HepG2 (cell line): Measurements from ENCODE around the gene CBX2. TPM values are rescaled to one million over a fixed set of nuclear protein-coding genes. Genes with fewer than 3 reads are reported as not detected.

ENCODE experiments used
- CC2D1A ChIP-seq: sonication (generic); formaldehyde crosslinking; IDR thresholded peaks from 2 replicates; pipeline ENCODE4 v1.8.1; 2023; ENCODE audit warnings: mild to moderate bottlenecking, missing genetic modification reagents
- CERS6 ChIP-seq: sonication (generic); formaldehyde crosslinking; IDR thresholded peaks from 2 replicates; pipeline ENCODE4 v1.5.0; 2020; ENCODE audit warnings: missing genetic modification reagents
- FOXP1 ChIP-seq, 2 experiments: fragments of 450-650 bp in 1 of 2; IDR thresholded peaks; 2 replicates each; pipeline ENCODE4 v1.6.1; 2017 to 2018; ENCODE audit warnings: antibody characterized with exemption in 1 of 2
- SIN3A ChIP-seq: IDR thresholded peaks from 2 replicates; pipeline ENCODE4 v1.6.1; 2011; ENCODE audit warnings: low read depth, mild to moderate bottlenecking, control low read depth, low read length, borderline replicate concordance
- TRIM24 ChIP-seq: sonication (generic); formaldehyde crosslinking; IDR thresholded peaks from 2 replicates; pipeline ENCODE4 v1.8.0; 2022; ENCODE audit warnings: mild to moderate bottlenecking, missing genetic modification reagents
- ZNF329 ChIP-seq: sonication (generic); formaldehyde crosslinking; IDR thresholded peaks from 2 replicates; pipeline ENCODE4 v1.9.0; 2021; ENCODE audit warnings: low read depth, mild to moderate bottlenecking, missing genetic modification reagents
- ZNF547 ChIP-seq: sonication (generic); formaldehyde crosslinking; IDR thresholded peaks from 2 replicates; pipeline ENCODE4 v1.5.1; 2020; ENCODE audit warnings: mild to moderate bottlenecking, missing genetic modification reagents
- ZNF850 ChIP-seq: sonication (generic); formaldehyde crosslinking; conservative IDR thresholded peaks from 2 replicates; pipeline ENCODE4 v1.9.0; 2021; ENCODE audit warnings: mild to moderate bottlenecking, missing genetic modification reagents
- polyA plus RNA-seq, 8 experiments: library from polyadenylated mRNA; depleted of rRNA in 3 of 8; stranded (reverse) in 7 of 8; unstranded in 1 of 8; fragments of >200 nt; fragmentation: Illumina TruSeq in 4 of 8; extraction: Trizol in 4 of 8; gene quantifications; 2 replicates each; pipeline versions ENCODE4 v1.2.1 to v1.2.3, GENCODE V29; 2011 to 2016; ENCODE audit warnings: low read depth in 4 of 8, missing spikeins in 1 of 8, mixed read lengths in 1 of 8; ENCODE audit not compliant: insufficient read depth in 1 of 8
- total RNA-seq, 5 experiments: library from RNA; depleted of rRNA; stranded (reverse); fragments of >200 nt; fragmentation: Illumina TruSeq; extraction: Trizol; gene quantifications; 2 replicates each; pipeline ENCODE4 v1.2.3, GENCODE V29; 2016; ENCODE audit warnings: low read depth in 1 of 5
- TF ChIP-seq, protein P1 (sequence below): sonication (generic); formaldehyde crosslinking; IDR thresholded peaks from 2 replicates; pipeline ENCODE4 v1.5.1; 2020; ENCODE audit warnings: missing genetic modification reagents, mild to moderate bottlenecking, borderline replicate concordance
- TF ChIP-seq, protein P2 (sequence below): sonication (generic); formaldehyde crosslinking; conservative IDR thresholded peaks from 2 replicates; pipeline ENCODE4 v1.8.0; 2022; ENCODE audit warnings: low read depth, missing genetic modification reagents
- TF ChIP-seq, protein P3 (sequence below): sonication (generic); formaldehyde crosslinking; IDR thresholded peaks from 2 replicates; pipeline ENCODE4 v1.8.0; 2022; ENCODE audit warnings: low read depth, missing genetic modification reagents

The CBX2 gene
- total and polyA plus RNA-seq, 2 of the 13 experiments (the other 11 are each of a cell fraction or from before 2014, with no cell fraction given), result 14.5 to 31.1 TPM

GRCh38 chr17:79777894-79778503 lies at the start of gene CBX2 (continued):
- TF ChIP-seq, protein P1, sequence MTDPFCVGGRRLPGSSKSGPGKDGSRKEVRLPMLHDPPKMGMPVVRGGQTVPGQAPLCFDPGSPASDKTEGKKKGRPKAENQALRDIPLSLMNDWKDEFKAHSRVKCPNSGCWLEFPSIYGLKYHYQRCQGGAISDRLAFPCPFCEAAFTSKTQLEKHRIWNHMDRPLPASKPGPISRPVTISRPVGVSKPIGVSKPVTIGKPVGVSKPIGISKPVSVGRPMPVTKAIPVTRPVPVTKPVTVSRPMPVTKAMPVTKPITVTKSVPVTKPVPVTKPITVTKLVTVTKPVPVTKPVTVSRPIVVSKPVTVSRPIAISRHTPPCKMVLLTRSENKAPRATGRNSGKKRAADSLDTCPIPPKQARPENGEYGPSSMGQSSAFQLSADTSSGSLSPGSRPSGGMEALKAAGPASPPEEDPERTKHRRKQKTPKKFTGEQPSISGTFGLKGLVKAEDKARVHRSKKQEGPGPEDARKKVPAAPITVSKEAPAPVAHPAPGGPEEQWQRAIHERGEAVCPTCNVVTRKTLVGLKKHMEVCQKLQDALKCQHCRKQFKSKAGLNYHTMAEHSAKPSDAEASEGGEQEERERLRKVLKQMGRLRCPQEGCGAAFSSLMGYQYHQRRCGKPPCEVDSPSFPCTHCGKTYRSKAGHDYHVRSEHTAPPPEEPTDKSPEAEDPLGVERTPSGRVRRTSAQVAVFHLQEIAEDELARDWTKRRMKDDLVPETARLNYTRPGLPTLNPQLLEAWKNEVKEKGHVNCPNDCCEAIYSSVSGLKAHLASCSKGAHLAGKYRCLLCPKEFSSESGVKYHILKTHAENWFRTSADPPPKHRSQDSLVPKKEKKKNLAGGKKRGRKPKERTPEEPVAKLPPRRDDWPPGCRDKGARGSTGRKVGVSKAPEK (CRISPR knock-in tag), result no peak
- no peak for TF ChIP-seq FOXP1 (IDR thresholded peaks at IDR 0.05)
- no peak for TF ChIP-seq FOXP1 (CRISPR knock-in tag; IDR thresholded peaks at IDR 0.05)
- TF ChIP-seq ZNF329 (CRISPR knock-in tag), result 0 out of 2 replicates have a peak, but pooled peaks have one; percentile 43
- no peak for TF ChIP-seq CC2D1A (CRISPR knock-in tag)
- no peak for TF ChIP-seq TRIM24 (CRISPR knock-in tag)
- TF ChIP-seq, protein P2, sequence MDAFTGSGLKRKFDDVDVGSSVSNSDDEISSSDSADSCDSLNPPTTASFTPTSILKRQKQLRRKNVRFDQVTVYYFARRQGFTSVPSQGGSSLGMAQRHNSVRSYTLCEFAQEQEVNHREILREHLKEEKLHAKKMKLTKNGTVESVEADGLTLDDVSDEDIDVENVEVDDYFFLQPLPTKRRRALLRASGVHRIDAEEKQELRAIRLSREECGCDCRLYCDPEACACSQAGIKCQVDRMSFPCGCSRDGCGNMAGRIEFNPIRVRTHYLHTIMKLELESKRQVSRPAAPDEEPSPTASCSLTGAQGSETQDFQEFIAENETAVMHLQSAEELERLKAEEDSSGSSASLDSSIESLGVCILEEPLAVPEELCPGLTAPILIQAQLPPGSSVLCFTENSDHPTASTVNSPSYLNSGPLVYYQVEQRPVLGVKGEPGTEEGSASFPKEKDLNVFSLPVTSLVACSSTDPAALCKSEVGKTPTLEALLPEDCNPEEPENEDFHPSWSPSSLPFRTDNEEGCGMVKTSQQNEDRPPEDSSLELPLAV, result no peak
- TF ChIP-seq CERS6 (CRISPR knock-in tag), result 0 out of 2 replicates have a peak, but pooled peaks have one; percentile 34
- TF ChIP-seq, protein P3, sequence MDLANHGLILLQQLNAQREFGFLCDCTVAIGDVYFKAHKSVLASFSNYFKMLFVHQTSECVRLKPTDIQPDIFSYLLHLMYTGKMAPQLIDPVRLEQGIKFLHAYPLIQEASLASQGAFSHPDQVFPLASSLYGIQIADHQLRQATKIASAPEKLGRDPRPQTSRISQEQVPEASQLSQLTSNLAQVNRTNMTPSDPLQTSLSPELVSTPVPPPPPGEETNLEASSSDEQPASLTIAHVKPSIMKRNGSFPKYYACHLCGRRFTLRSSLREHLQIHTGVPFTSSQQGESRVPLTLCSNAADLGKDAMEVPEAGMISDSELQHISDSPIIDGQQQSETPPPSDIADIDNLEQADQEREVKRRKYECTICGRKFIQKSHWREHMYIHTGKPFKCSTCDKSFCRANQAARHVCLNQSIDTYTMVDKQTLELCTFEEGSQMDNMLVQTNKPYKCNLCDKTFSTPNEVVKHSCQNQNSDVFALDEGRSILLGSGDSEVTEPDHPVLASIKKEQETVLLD (CRISPR knock-in tag), result 0 out of 2 replicates have a peak, but pooled peaks have one; percentile 37
- TF ChIP-seq ZNF547, result 0 out of 2 replicates have a peak, but pooled peaks have one; percentile 14
- TF ChIP-seq ZNF850 (CRISPR knock-in tag), result 0 out of 2 replicates have a peak, but pooled peaks have one; percentile 48
- TF ChIP-seq SIN3A, result 0 out of 2 replicates have a peak, but pooled peaks have one; percentile 29
